ENCODE measurements around the gene GEMIN5. TPM values are rescaled to one million over a fixed set of nuclear protein-coding genes. Genes with fewer than 3 reads are reported as not detected.
A peak's percentile ranks its signal among the peaks of the same experiment; 100 is the strongest.

GEMIN5 gene
- total RNA-seq, 1 donor from 2014 or later = 21.9 TPM

GRCh38 chr5:154972476-154973080 lies 34.6 kb upstream of the GEMIN5 start:
- peaks cover 4% of the 10 kb centered on the region for H3K9me3 Mint-ChIP-seq (ENCODE audit: low read depth)
- peaks cover 14% of the 10 kb centered on the region for H3K36me3 Mint-ChIP-seq (ENCODE audit: insufficient read depth)
- H3K27ac Mint-ChIP-seq = no peak overlapping the region
- DNase-seq (ENCODE audit: low spot score, unreplicated experiment) = peak; percentile 23
- no peak overlapping the region for H3K4me3 Mint-ChIP-seq (ENCODE audit: low read depth)
- no peaks in the 10 kb centered on the region for H3K27me3 Mint-ChIP-seq
- TF ChIP-seq CTCF (IDR thresholded peaks at IDR 0.05; ENCODE audit: unreplicated experiment) = peak; percentile 86
- H3K4me1 Mint-ChIP-seq (ENCODE audit: low read depth) = peaks cover 8% of the 10 kb centered on the region

GRCh38 chr5:154971501-154971900 lies 33.5 kb upstream of the GEMIN5 start:
- Mint-ChIP-seq H3K9me3 (ENCODE audit: low read depth) (peaks cover 4% of the 10 kb centered on the region), H3K4me3 (ENCODE audit: low read depth) (no peak overlapping the region), H3K36me3 (ENCODE audit: insufficient read depth) (peaks cover 12% of the 10 kb centered on the region), H3K4me1 (ENCODE audit: low read depth) (peaks cover 8% of the 10 kb centered on the region), H3K27ac (no peak overlapping the region), H3K27me3 (no peaks in the 10 kb centered on the region)
- no peak for DNase-seq (ENCODE audit: low spot score, unreplicated experiment)
- TF ChIP-seq CTCF (IDR thresholded peaks at IDR 0.05; ENCODE audit: unreplicated experiment) = no peak

- DNase-seq (ENCODE audit: low spot score, unreplicated experiment) = no peak
- Mint-ChIP-seq H3K4me3 (ENCODE audit: low read depth) (no peak overlapping the region), H3K27ac (no peak overlapping the region), H3K36me3 (ENCODE audit: insufficient read depth) (peaks cover 9% of the 10 kb centered on the region), H3K9me3 (ENCODE audit: low read depth) (peaks cover 2% of the 10 kb centered on the region), H3K4me1 (ENCODE audit: low read depth) (peaks cover 8% of the 10 kb centered on the region), H3K27me3 (no peaks in the 10 kb centered on the region)
- no peak for TF ChIP-seq CTCF (IDR thresholded peaks at IDR 0.05; ENCODE audit: unreplicated experiment)
Observed at GRCh38 chr5:154970759-154971158, 32.7 kb upstream of the GEMIN5 start.

GRCh38 chr5:154968953-154969352 lies 30.9 kb upstream of the GEMIN5 start:
- no peak overlapping the region for H3K27ac Mint-ChIP-seq
- H3K36me3 Mint-ChIP-seq (ENCODE audit: insufficient read depth) = peaks cover 6% of the 10 kb centered on the region
- H3K4me3 Mint-ChIP-seq (ENCODE audit: low read depth) = no peak overlapping the region
- no peaks in the 10 kb centered on the region for H3K27me3 Mint-ChIP-seq
- DNase-seq (ENCODE audit: low spot score, unreplicated experiment) = no peak
- peaks cover 8% of the 10 kb centered on the region for H3K4me1 Mint-ChIP-seq (ENCODE audit: low read depth)
- no peaks in the 10 kb centered on the region for H3K9me3 Mint-ChIP-seq (ENCODE audit: low read depth)
- no peak for TF ChIP-seq CTCF (IDR thresholded peaks at IDR 0.05; ENCODE audit: unreplicated experiment)

GRCh38 chr5:154967421-154968024 lies 29.5 kb upstream of the GEMIN5 start:
- peak; percentile 65 for TF ChIP-seq CTCF (IDR thresholded peaks at IDR 0.05; ENCODE audit: unreplicated experiment)
- Mint-ChIP-seq H3K9me3 (ENCODE audit: low read depth) (no peaks in the 10 kb centered on the region), H3K4me3 (ENCODE audit: low read depth) (no peak overlapping the region), H3K27me3 (no peaks in the 10 kb centered on the region), H3K4me1 (ENCODE audit: low read depth) (peaks cover 4% of the 10 kb centered on the region), H3K27ac (no peak overlapping the region), H3K36me3 (ENCODE audit: insufficient read depth) (peaks cover 7% of the 10 kb centered on the region)
- no peak for DNase-seq (ENCODE audit: low spot score, unreplicated experiment)

All from progenitor cell of endocrine pancreas (in vitro differentiated cells).